ENCODE results near the gene DNAH14.
"Not testable (repeated sequence)": the region's sequence is repeated elsewhere in the genome, so short reads cannot be mapped to it uniquely, and the experiment has no call there.

The DNAH14 gene

GRCh38 chr1:224959656-224960055, 30.2 kb downstream of the DNAH14 start:
- H3K9me3 ChIP-seq (replicated peaks in 1 of 2; ENCODE audit: control insufficient read depth in 2 of 2, insufficient read depth in 1 of 2, low read depth in 1 of 2, low read length in 2 of 2) = no peaks in the 10 kb centered on the region
- H3K14ac ChIP-seq (ENCODE audit: low read length) = no peak overlapping the region
- no peak overlapping the region for H3K9ac ChIP-seq (ENCODE audit: low read depth, low read length, poor library complexity)
- H4K8ac ChIP-seq (ENCODE audit: low read depth, low read length) = no peak overlapping the region
- H2BK12ac ChIP-seq (ENCODE audit: low read length) = no peak overlapping the region
- H3K23ac ChIP-seq (ENCODE audit: low read depth, low read length, poor library complexity) = no peak overlapping the region
- no peak overlapping the region for H2AFZ ChIP-seq (ENCODE audit: low read length)
- H2BK120ac ChIP-seq (ENCODE audit: low read depth, low read length) = no peak overlapping the region
- no peak overlapping the region for H2BK5ac ChIP-seq (ENCODE audit: low read length)
- no peak overlapping the region for H3K4me3 ChIP-seq (ENCODE audit: low read length in 2 of 2)
- peaks cover 0 to under 1% of the 10 kb centered on the region in 2 donors for H3K36me3 ChIP-seq (replicated peaks in 1 of 2; ENCODE audit: control insufficient read depth in 2 of 2, insufficient read depth in 2 of 2, low read length in 2 of 2)
- no peak overlapping the region for H3K27ac ChIP-seq (replicated peaks; ENCODE audit: low read length)
- H3K4me2 ChIP-seq (ENCODE audit: insufficient read depth, low read length, poor library complexity, severe bottlenecking) = no peak overlapping the region
- DNase-seq (ENCODE audit: low spot score) = no peak
- H3K79me1 ChIP-seq (ENCODE audit: low read depth, low read length) = no peaks in the 10 kb centered on the region
- H3K18ac ChIP-seq (ENCODE audit: low read length) = no peak overlapping the region
- no peak overlapping the region for H4K91ac ChIP-seq (ENCODE audit: low read depth, low read length, poor library complexity)
- H3K4me1 ChIP-seq (ENCODE audit: control insufficient read depth in 2 of 2, insufficient read depth in 1 of 2, low read depth in 1 of 2, low read length in 2 of 2) = no peaks in the 10 kb centered on the region
- H3K27me3 ChIP-seq (ENCODE audit: control insufficient read depth in 3 of 3, insufficient read depth in 3 of 3, low read depth in 1 of 3, low read length in 3 of 3) = no peaks in the 10 kb centered on the region
- no peak overlapping the region for H2AK5ac ChIP-seq (ENCODE audit: low read depth, low read length)
- no peak overlapping the region for H3K4ac ChIP-seq (ENCODE audit: low read length)
- no peak overlapping the region for H2BK15ac ChIP-seq (ENCODE audit: low read length)

DNA sequence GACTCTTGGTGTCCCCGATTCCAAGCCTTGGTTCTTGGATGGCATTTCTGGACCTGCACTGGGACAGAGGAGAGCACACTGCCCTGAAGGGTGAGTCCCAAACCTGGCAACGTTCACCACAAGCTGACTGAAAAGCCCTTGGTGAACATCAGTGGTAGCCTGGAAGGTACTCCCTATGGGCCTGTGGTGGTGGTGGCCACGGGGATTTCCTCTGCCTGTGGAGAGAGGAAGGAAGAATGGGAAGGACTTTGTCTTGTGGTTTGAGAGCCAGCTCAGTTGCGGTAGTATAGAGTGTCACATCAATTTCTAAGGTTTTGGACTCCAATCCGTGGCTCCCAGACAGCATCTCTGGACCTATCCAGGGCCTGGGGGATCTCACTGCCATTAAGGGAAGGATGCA, 50.7 kb downstream of the DNAH14 start:
- H3K9ac ChIP-seq (ENCODE audit: low read depth, low read length, poor library complexity) = no peak overlapping the region
- DNase-seq (ENCODE audit: low spot score) = no peak
- H3K4me3 ChIP-seq (ENCODE audit: low read length in 2 of 2) = no peak overlapping the region
- H2AK5ac ChIP-seq (ENCODE audit: low read depth, low read length) = no peak overlapping the region
- H3K27ac ChIP-seq (replicated peaks; ENCODE audit: low read length) = no peak overlapping the region
- H3K18ac ChIP-seq (ENCODE audit: low read length) = no peak overlapping the region
- H3K4me2 ChIP-seq (ENCODE audit: insufficient read depth, low read length, poor library complexity, severe bottlenecking) = no peak overlapping the region
- H2BK12ac ChIP-seq (ENCODE audit: low read length) = no peak overlapping the region
- no peak overlapping the region for H4K8ac ChIP-seq (ENCODE audit: low read depth, low read length)
- WGBS, 2 donors (ENCODE audit: extremely low coverage in 2 of 2, insufficient read length in 2 of 2, insufficient replicate concordance in 1 of 2) = no CpG with 5 or more reads among the region's 5 CpGs
- H4K91ac ChIP-seq (ENCODE audit: low read depth, low read length, poor library complexity) = no peak overlapping the region
- no peaks in the 10 kb centered on the region for H3K4me1 ChIP-seq (ENCODE audit: control insufficient read depth in 2 of 2, insufficient read depth in 1 of 2, low read depth in 1 of 2, low read length in 2 of 2)
- H3K79me1 ChIP-seq (ENCODE audit: low read depth, low read length) = no peaks in the 10 kb centered on the region
- peaks cover 0 to 2% of the 10 kb centered on the region in 2 donors for H3K9me3 ChIP-seq (replicated peaks in 1 of 2; ENCODE audit: control insufficient read depth in 2 of 2, insufficient read depth in 1 of 2, low read depth in 1 of 2, low read length in 2 of 2)
- H2BK120ac ChIP-seq (ENCODE audit: low read depth, low read length) = no peak overlapping the region
- no peak overlapping the region for H2BK15ac ChIP-seq (ENCODE audit: low read length)
- H3K14ac ChIP-seq (ENCODE audit: low read length) = no peak overlapping the region
- no peaks in the 10 kb centered on the region for H3K36me3 ChIP-seq (replicated peaks in 1 of 2; ENCODE audit: control insufficient read depth in 2 of 2, insufficient read depth in 2 of 2, low read length in 2 of 2)
- no peaks in the 10 kb centered on the region for H3K27me3 ChIP-seq (ENCODE audit: control insufficient read depth in 3 of 3, insufficient read depth in 3 of 3, low read depth in 1 of 3, low read length in 3 of 3)
- H3K4ac ChIP-seq (ENCODE audit: low read length) = no peak overlapping the region
- no peak overlapping the region for H2AFZ ChIP-seq (ENCODE audit: low read length)
- no peak overlapping the region for H3K23ac ChIP-seq (ENCODE audit: low read depth, low read length, poor library complexity)
- no peak overlapping the region for H2BK5ac ChIP-seq (ENCODE audit: low read length)

- H3K27me3 ChIP-seq (ENCODE audit: control insufficient read depth in 3 of 3, insufficient read depth in 3 of 3, low read depth in 1 of 3, low read length in 3 of 3); H2BK12ac ChIP-seq (ENCODE audit: low read length); H4K8ac ChIP-seq (ENCODE audit: low read depth, low read length); H2BK120ac ChIP-seq (ENCODE audit: low read depth, low read length); H3K18ac ChIP-seq (ENCODE audit: low read length); DNase-seq (ENCODE audit: low spot score); H4K91ac ChIP-seq (ENCODE audit: low read depth, low read length, poor library complexity); H2AFZ ChIP-seq (ENCODE audit: low read length); H3K4ac ChIP-seq (ENCODE audit: low read length); H3K14ac ChIP-seq (ENCODE audit: low read length); H3K36me3 ChIP-seq (replicated peaks in 1 of 2; ENCODE audit: control insufficient read depth in 2 of 2, insufficient read depth in 2 of 2, low read length in 2 of 2); H3K4me2 ChIP-seq (ENCODE audit: insufficient read depth, low read length, poor library complexity, severe bottlenecking); H3K4me1 ChIP-seq (ENCODE audit: control insufficient read depth in 2 of 2, insufficient read depth in 1 of 2, low read depth in 1 of 2, low read length in 2 of 2); H2AK5ac ChIP-seq (ENCODE audit: low read depth, low read length); H3K4me3 ChIP-seq (ENCODE audit: low read length in 2 of 2); H2BK5ac ChIP-seq (ENCODE audit: low read length); H2BK15ac ChIP-seq (ENCODE audit: low read length); H3K79me1 ChIP-seq (ENCODE audit: low read depth, low read length); H3K9me3 ChIP-seq (replicated peaks in 1 of 2; ENCODE audit: control insufficient read depth in 2 of 2, insufficient read depth in 1 of 2, low read depth in 1 of 2, low read length in 2 of 2); H3K9ac ChIP-seq (ENCODE audit: low read depth, low read length, poor library complexity); H3K23ac ChIP-seq (ENCODE audit: low read depth, low read length, poor library complexity); H3K27ac ChIP-seq (replicated peaks; ENCODE audit: low read length): not testable (repeated sequence)
- WGBS, 2 donors (ENCODE audit: extremely low coverage in 2 of 2, insufficient read length in 2 of 2, insufficient replicate concordance in 1 of 2) = no CpG with 5 or more reads among the region's 1 CpG
Measured at GRCh38 chr1:224981922-224982354, 52.5 kb downstream of the DNAH14 start.

GRCh38 chr1:224988042-224988441, 58.6 kb downstream of the DNAH14 start:
- Histone ChIP-seq H3K4me3 (ENCODE audit: low read length in 2 of 2) (no peak overlapping the region), H3K4me2 (ENCODE audit: insufficient read depth, low read length, poor library complexity, severe bottlenecking) (no peak overlapping the region), H2AFZ (ENCODE audit: low read length) (no peak overlapping the region), H2BK120ac (ENCODE audit: low read depth, low read length) (no peak overlapping the region), H3K4me1 (ENCODE audit: control insufficient read depth in 2 of 2, insufficient read depth in 1 of 2, low read depth in 1 of 2, low read length in 2 of 2) (no peaks in the 10 kb centered on the region), H3K36me3 (replicated peaks in 1 of 2; ENCODE audit: control insufficient read depth in 2 of 2, insufficient read depth in 2 of 2, low read length in 2 of 2) (no peaks in the 10 kb centered on the region), H3K27me3 (ENCODE audit: control insufficient read depth in 3 of 3, insufficient read depth in 3 of 3, low read depth in 1 of 3, low read length in 3 of 3) (no peaks in the 10 kb centered on the region), H2BK12ac (ENCODE audit: low read length) (no peak overlapping the region), H2BK5ac (ENCODE audit: low read length) (no peak overlapping the region), H2AK5ac (ENCODE audit: low read depth, low read length) (no peak overlapping the region), H3K79me1 (ENCODE audit: low read depth, low read length) (no peaks in the 10 kb centered on the region), H4K91ac (ENCODE audit: low read depth, low read length, poor library complexity) (no peak overlapping the region), H3K9ac (ENCODE audit: low read depth, low read length, poor library complexity) (no peak overlapping the region), H3K4ac (ENCODE audit: low read length) (no peak overlapping the region), H3K23ac (ENCODE audit: low read depth, low read length, poor library complexity) (no peak overlapping the region), H3K9me3 (replicated peaks in 1 of 2; ENCODE audit: control insufficient read depth in 2 of 2, insufficient read depth in 1 of 2, low read depth in 1 of 2, low read length in 2 of 2) (no peaks in the 10 kb centered on the region), H4K8ac (ENCODE audit: low read depth, low read length) (no peak overlapping the region), H3K18ac (ENCODE audit: low read length) (no peak overlapping the region), H3K14ac (ENCODE audit: low read length) (no peak overlapping the region), H3K27ac (replicated peaks; ENCODE audit: low read length) (no peak overlapping the region), H2BK15ac (ENCODE audit: low read length) (no peak overlapping the region)
- WGBS, 2 donors (ENCODE audit: extremely low coverage in 2 of 2, insufficient read length in 2 of 2, insufficient replicate concordance in 1 of 2) = no CpG with 5 or more reads among the region's 6 CpGs
- DNase-seq (ENCODE audit: low spot score) = no peak

Data from neuronal stem cell (in vitro differentiated cells).